Peyer's patch (tissue), 4 donors: ENCODE data around the gene METTL15. TPM values are rescaled to one million over a fixed set of nuclear protein-coding genes. Genes with fewer than 3 reads are reported as not detected.
"Not testable (repeated sequence)": the region's sequence is repeated elsewhere in the genome, so short reads cannot be mapped to it uniquely, and the experiment has no call there.

ENCODE experiments used
- DNase-seq, 3 donors: peaks; one replicate each; pipeline ENCODE4 v3.0.0-alpha.2; 2017 to 2019
- H3K27ac ChIP-seq, 4 donors: fragments of 200-600 bp; sonication (generic); one replicate each; pipeline ENCODE4 v1.5.1; 2016 to 2019
- H3K27me3 ChIP-seq, 2 donors: fragments of 200-600 bp; sonication (generic); one replicate each; pipeline ENCODE4 v1.5.1; 2019
- H3K36me3 ChIP-seq, 3 donors: fragments of 200-600 bp; sonication (generic); one replicate each; pipeline ENCODE4 v1.5.1; 2016 to 2019
- H3K4me1 ChIP-seq, 4 donors: fragments of 200-600 bp; sonication (generic); one replicate each; pipeline ENCODE4 v1.5.1; 2016 to 2019
- H3K4me3 ChIP-seq, 4 donors: fragments of 200-600 bp; sonication (generic); 1 replicate in 3 of 4; 2 replicates in 1 of 4; pipeline ENCODE4 v1.5.1; 2016 to 2019; ENCODE audit warnings: mild to moderate bottlenecking in 1 of 4
- H3K9me3 ChIP-seq, 4 donors: fragments of 200-600 bp; sonication (generic); one replicate each; pipeline ENCODE4 v1.5.1; 2016 to 2019; ENCODE audit warnings: mild to moderate bottlenecking in 1 of 4
- POLR2A ChIP-seq, 2 donors: fragments of 450-650 bp; IDR thresholded peaks; one replicate each; pipeline ENCODE4 v1.5.1; 2017; ENCODE audit warnings: antibody characterized with exemption in 2 of 2, mild to moderate bottlenecking in 2 of 2, moderate library complexity in 2 of 2
- total RNA-seq, 4 donors: library from RNA; depleted of rRNA; stranded (reverse); fragments of >200 nt; gene quantifications; one replicate each; pipeline ENCODE4 v1.1.0, GENCODE V29; 2016
- TF ChIP-seq, protein P1 (sequence below), 6 experiments: fragments of 450-650 bp in 4 of 6; fragments of 200-600 bp in 2 of 6; sonication (generic) in 1 of 6; IDR thresholded peaks; one replicate each; pipeline ENCODE4 v1.5.1; 2017 to 2019; ENCODE audit warnings: antibody characterized with exemption in 6 of 6, mild to moderate bottlenecking in 3 of 6, moderate library complexity in 1 of 6

The METTL15 gene
- total RNA-seq, 4 donors from 2014 or later = 7.2 to 13.3 (median 11.2) TPM

DNA sequence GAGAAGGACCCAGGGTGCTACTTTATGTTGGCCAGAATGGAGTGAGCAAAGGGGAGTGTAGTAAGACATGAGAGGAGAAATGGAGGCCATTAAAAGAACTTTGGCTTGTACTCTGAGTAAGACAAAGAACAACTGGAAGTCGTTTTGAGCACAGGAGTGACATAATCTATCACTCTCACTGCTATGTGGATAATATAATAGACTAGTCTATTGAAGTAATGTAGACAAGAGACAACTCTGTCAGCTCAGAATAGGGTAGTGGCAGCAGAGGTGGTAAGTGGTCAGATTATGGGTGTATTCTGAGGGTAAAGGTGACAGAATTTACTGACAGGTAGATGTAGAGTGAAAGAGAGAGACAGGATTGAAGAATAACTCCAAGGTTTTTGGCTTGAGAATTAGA is 8.5 kb upstream of the METTL15 start:
- Histone ChIP-seq H3K36me3 (no peaks in the 10 kb centered on the region), H3K27me3 (no peaks in the 10 kb centered on the region), H3K9me3 (no peaks in the 10 kb centered on the region), H3K4me1 (no peaks in the 10 kb centered on the region), H3K27ac (no peak overlapping the region), H3K4me3 (no peak overlapping the region)
- DNase-seq = no peak
- no peak for TF ChIP-seq POLR2A (IDR thresholded peaks at IDR 0.05)
- TF ChIP-seq, protein P1, sequence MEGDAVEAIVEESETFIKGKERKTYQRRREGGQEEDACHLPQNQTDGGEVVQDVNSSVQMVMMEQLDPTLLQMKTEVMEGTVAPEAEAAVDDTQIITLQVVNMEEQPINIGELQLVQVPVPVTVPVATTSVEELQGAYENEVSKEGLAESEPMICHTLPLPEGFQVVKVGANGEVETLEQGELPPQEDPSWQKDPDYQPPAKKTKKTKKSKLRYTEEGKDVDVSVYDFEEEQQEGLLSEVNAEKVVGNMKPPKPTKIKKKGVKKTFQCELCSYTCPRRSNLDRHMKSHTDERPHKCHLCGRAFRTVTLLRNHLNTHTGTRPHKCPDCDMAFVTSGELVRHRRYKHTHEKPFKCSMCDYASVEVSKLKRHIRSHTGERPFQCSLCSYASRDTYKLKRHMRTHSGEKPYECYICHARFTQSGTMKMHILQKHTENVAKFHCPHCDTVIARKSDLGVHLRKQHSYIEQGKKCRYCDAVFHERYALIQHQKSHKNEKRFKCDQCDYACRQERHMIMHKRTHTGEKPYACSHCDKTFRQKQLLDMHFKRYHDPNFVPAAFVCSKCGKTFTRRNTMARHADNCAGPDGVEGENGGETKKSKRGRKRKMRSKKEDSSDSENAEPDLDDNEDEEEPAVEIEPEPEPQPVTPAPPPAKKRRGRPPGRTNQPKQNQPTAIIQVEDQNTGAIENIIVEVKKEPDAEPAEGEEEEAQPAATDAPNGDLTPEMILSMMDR (IDR thresholded peaks at IDR 0.05) = no peak

DNA sequence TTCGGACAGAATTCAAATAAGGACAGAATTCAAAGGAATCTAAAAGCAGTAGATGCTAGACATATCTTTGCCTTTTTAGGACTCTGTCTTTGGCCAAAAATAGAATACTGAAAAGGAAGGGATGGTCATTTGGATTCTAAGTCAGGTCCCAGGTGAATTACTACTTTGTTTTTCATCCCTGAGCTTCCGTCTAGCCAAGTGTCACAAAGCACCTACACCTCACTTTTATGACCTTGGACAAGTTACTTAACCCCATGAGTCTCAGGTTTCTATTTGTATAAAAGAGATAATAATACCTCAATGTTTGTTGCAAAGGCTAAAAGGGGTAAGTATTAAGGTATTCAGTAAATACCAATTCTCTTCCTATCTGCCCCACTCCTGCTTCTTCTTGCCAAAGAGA is 7.5 kb upstream of the METTL15 start:
- no peaks in the 10 kb centered on the region for H3K36me3 ChIP-seq
- H3K27ac ChIP-seq = no peak overlapping the region
- H3K4me3 ChIP-seq = no peak overlapping the region
- H3K9me3 ChIP-seq = no peaks in the 10 kb centered on the region
- H3K27me3 ChIP-seq = no peaks in the 10 kb centered on the region
- no peak for TF ChIP-seq POLR2A (IDR thresholded peaks at IDR 0.05)
- TF ChIP-seq, protein P1 (IDR thresholded peaks at IDR 0.05) = no peak
- no peak for DNase-seq
- H3K4me1 ChIP-seq = no peaks in the 10 kb centered on the region

DNA sequence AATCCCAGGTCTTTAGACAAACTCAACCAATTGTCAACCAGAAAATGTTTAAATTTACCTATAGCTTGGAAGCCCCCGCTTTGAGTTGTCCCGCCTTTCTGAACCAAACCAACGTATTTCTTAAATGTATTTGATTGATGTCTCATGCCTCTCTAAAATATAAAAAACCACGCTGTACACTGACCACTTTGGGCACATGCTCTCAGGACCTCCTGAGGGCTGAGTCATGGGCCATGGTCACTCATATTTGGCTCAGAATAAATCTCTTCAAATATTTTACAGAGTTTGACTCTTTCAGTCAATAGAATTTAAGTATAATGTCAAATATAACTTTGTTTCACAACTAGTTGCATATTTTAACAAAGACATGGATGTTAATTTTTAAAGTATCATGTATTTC is 5.9 kb upstream of the METTL15 start:
- not testable (repeated sequence) for H3K27me3 ChIP-seq, H3K9me3 ChIP-seq, H3K27ac ChIP-seq, H3K4me1 ChIP-seq, DNase-seq, H3K4me3 ChIP-seq, H3K36me3 ChIP-seq

DNA sequence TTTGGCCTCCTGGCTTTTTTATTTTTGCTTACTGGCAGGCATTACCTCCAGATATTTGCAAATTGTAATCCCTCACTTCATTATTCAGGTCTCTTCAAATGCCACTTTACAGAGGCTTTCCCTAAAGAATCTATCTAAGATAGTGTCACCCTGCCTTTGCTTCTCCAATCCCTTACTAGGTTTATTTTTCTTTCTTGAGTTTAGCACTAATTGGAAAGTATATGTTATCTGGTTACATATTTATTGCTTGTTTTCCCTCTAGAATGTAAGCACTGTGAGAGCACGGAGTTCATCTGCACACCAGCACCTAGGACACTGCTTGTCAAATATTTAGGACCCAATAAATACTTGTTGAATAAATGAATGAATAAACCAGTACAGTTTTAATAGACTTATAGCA is 3.8 kb upstream of the METTL15 start:
- Histone ChIP-seq H3K4me3 (no peak overlapping the region), H3K36me3 (no peaks in the 10 kb centered on the region), H3K9me3 (no peaks in the 10 kb centered on the region), H3K4me1 (peaks cover 0 to 19% (median 3%) of the 10 kb centered on the region in 4 donors), H3K27ac (no peak overlapping the region), H3K27me3 (no peaks in the 10 kb centered on the region)
- no peak for TF ChIP-seq POLR2A (IDR thresholded peaks at IDR 0.05)
- TF ChIP-seq, protein P1 (IDR thresholded peaks at IDR 0.05) = no peak
- no peak for DNase-seq

DNA sequence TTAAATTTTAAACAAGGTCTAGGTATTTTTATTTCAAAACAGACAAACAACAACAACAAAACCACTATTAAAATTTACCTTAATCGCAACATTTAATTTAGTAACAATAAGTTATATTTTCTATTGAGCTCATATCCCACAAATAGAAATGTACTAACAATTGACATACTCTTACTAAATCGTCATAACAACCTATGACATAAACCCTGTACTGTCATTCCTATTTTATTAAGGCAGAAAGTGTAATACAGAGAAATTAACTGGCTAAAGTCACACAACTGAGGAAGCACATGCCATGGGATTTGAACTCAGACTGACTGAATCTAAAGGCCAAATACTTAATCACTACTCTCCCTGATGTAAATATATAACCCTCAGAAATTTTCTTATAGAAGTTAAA is 3.2 kb upstream of the METTL15 start:
- TF ChIP-seq POLR2A (IDR thresholded peaks at IDR 0.05) = no peak
- TF ChIP-seq, protein P1 (IDR thresholded peaks at IDR 0.05) = no peak
- H3K27ac ChIP-seq = no peak overlapping the region
- no peaks in the 10 kb centered on the region for H3K36me3 ChIP-seq
- H3K27me3 ChIP-seq = no peaks in the 10 kb centered on the region
- no peak for DNase-seq
- no peaks in the 10 kb centered on the region for H3K9me3 ChIP-seq
- peaks cover 0 to 24% (median 3%) of the 10 kb centered on the region in 4 donors for H3K4me1 ChIP-seq
- H3K4me3 ChIP-seq = no peak overlapping the region

DNA sequence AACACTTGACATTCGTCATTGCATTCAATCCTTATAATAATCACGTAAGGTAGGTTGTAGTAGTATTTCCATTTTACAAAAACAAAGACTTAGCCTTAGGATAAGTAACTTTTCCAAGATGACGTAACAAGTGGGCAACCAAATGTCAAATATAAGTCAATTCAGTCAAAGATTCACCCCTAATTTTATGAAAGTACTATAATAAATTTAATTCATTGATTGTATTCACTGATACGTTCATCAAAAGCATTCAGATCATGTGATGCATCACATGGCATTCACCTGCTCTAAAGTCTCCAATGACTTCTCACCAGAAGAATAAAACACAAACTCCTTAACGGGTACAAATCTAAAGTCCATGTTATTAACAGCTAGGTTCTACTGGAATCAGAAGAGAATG is 2.3 kb upstream of the METTL15 start:
- Histone ChIP-seq H3K27me3 (no peaks in the 10 kb centered on the region), H3K4me3 (no peak overlapping the region), H3K27ac (no peak overlapping the region), H3K36me3 (no peaks in the 10 kb centered on the region), H3K4me1 (peaks cover 0 to 25% (median 3%) of the 10 kb centered on the region in 4 donors), H3K9me3 (no peaks in the 10 kb centered on the region)
- TF ChIP-seq POLR2A (IDR thresholded peaks at IDR 0.05) = no peak
- TF ChIP-seq, protein P1 (IDR thresholded peaks at IDR 0.05) = no peak
- DNase-seq = no peak
